GM15510 (cell line): ENCODE data around the gene KLHL12.

Experiments
- POLR2A ChIP-seq: IDR thresholded peaks from 3 replicates; pipeline ENCODE4 v1.6.1; 2011; ENCODE audit warnings: borderline replicate concordance; ENCODE audit not compliant: insufficient read length; ENCODE audit errors: extremely low read depth

Gene KLHL12

DNA sequence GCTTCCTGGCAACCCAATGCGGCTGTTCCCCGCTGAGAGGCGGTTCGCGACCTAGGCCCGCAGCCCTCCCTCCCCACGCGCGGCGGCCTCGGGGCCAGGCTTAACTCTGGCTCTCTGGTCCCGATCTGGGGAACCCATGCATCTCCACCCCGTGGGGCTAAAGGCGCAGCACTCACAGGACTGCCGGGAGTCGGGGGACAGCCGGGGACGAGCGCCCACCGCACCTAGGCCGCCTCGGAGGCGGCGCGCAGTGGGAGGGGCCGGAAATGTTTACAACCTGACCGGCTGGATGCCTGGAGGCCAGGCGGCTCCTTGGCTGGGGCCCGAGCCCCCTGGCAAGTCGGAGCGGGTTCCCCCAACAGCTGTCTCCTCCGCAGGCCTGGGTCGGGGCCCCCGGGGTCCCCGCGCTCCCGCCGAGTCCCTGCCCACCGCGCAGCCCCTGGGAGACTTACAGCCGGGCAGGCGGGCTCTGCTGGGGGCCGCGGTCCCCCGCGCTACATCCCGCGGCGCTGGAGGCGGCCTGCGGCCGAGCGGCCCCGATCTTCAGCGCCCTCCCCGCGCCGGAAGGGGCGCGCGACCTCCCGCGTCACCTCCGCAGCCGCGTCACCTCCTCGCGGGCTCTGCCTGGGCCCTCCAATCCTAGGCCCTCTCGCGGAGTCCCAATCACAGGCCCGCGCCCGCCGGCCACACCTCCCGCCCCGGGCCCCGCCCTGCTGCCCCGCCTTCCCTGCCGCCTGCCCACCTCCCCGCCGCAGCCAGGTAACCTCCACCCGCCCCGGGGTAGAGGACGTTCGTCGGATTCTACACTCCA is 30.9 kb upstream of the KLHL12 start, which contains the start of gene ADIPOR1:
Gene ADIPOR1, minus strand, starts transcription at position 580 of the 811 bp plus-strand sequence. CDS start 7,242 bp downstream, outside the sequence.
- TF ChIP-seq POLR2A: peak; percentile 92

DNA sequence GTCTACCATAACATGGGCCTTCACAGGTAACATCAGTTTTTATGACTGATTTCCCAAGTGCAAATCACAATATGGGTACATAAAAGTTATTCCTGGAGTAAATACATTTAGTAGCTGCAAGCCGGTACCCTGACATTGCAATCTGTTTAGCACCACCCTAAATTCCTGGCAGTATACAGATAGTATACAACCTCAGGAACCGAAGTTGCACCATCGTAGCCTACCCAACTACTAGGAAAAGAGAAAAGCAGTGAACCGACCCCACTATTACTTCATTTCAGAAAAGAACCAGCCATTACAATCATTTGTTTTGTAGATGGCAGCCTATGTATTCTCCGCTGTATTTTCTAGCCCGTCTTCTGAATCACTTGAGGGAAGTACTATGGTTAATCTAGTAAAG is 29.9 kb upstream of the KLHL12 start:
- no peak for TF ChIP-seq POLR2A

DNA sequence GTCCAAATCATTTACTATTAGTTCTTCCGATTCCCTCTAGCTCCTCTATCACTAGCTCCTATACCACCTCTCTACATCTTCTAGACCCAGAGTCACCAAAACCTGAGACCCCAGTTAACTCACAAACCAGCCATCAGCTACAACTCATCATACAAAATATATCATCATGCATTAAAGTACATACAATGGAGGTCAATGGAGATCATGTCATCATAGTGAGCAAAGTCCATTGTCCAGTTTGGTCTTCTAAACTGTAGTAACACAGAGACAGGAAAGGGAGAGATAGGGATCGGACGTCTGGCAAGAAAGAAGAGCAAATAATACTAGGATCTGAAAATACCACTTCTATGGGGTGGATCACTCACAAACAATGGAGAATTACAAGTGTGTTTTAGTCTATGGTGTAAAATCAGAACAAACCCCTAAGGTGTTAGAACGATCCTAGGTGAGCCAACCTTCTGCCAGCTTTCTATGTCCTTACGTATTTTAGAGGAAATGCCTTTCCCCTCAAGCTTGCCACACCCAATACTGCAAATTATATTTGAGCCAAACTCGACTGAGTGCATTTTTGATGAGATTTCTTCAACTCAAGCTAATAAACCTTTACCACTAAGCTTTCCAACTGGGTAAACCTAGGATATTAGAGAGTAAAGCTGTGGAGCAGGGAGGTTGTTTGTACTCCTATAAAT is 27.2 kb upstream of the KLHL12 start:
- no peak for TF ChIP-seq POLR2A

DNA sequence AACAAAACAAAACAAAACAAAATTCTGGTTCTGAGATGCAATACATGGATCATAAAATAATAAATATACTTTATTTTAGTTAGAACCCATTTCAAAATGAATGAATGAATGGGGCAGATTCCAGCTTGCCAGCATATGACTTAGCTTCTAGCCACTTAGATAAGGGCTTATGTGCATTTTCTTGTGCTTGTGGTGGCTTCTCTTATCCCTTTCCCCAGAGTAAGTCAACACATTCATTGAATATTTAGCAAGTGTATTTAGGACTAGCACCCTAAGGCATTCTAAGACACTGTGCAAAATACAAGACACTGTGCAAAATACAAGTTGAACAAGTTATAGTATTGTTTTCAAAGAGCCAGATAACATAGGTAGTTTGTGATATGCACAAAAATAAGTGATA is 26.4 kb upstream of the KLHL12 start:
- TF ChIP-seq POLR2A: no peak

DNA sequence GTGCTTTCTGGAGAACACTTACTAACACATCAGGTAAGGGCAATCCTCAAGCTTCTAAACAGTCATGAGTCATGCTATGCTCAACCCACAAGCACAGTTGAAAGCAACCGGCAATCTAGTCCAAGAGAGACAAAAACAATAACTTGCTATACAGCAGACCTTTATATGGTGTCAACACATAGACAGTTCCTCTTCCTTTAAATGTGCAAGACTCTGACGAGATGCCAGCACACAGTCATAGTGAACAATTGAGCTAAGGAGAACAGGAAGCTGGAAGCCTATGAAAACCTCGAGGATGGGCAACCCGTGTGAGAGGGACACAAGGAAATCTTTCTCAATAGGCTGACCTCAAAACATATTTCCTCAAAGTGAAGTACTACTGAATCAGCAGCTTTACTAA is 25.8 kb upstream of the KLHL12 start:
- TF ChIP-seq POLR2A: no peak

DNA sequence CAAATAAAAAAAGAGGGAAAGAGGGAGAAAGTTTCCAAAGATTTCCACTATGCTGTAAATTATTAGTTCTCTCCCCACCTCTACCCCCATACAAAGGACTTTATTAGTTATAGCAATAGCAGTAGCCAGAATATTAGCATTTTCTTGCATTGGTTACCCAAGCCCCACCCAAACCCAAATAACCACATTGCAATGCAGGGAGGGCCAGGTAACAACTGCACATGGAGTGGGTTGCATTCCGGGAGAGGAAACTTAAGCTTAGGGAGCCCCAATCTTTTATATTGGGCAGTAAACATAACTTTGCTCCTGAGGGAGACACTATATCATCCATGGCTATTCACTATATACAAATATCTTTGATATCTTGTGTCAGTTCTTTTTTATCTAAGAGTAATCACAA is 25.1 kb upstream of the KLHL12 start:
- no peak for TF ChIP-seq POLR2A

DNA sequence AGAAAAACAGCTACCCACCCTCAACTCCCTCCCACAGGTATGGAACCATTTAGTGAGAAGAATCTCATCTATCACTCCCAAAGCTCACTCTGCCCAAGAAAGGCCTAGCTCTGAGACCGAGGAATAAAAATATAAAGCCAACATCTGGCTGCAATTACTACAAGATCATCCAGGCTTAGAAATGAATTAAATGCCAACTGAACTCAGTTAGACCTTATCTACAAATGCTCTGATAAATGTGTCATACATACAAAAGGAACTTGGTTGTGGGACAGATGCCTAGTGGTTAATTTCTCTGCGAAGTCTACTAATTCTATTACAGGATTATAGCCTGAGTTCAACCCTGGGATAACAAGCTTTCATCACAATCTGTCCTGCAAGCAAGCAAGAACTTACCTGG is 24.4 kb upstream of the KLHL12 start:
- TF ChIP-seq POLR2A: no peak

DNA sequence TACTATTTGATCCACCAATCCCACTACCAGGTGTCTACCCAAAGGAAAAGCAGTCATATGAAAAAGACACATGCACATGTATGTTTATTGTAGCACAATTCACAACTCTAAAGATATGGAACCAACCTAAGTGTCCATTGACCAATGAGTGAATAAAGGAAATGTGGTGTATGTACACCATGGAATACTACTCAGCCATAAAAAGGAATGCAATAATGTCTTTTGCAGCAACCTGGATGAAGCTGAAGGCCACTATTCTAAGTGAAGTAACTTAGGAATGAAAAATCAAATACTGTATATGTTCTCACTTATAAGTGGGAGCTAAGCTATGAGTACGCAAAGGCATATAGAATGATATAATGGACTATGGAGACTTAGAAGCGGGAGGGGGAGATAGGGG is 18.4 kb upstream of the KLHL12 start:
- TF ChIP-seq POLR2A: no peak

DNA sequence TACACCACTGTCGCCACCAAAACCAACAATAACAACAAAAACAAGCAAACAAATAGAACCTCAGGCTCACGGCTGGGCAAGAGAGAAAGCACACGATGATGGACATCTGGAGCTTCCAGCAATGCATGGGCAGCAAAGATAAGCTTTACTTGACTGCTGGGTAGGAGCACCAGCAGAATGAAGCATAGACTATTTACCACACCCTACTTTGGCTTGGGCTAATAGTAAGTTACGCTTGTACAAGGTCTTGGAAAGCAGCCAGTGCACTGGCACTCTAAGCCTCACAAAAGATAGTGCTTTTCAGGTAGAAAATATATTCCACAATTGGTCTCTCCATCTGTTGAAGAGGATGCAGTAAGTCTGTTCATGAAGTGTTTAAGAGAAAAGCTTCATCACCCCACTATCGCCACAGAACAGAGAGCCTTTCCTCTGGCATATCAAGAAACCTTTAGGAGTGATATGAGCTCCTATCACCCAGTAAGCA is 17.4 kb upstream of the KLHL12 start:
- no peak for TF ChIP-seq POLR2A

DNA sequence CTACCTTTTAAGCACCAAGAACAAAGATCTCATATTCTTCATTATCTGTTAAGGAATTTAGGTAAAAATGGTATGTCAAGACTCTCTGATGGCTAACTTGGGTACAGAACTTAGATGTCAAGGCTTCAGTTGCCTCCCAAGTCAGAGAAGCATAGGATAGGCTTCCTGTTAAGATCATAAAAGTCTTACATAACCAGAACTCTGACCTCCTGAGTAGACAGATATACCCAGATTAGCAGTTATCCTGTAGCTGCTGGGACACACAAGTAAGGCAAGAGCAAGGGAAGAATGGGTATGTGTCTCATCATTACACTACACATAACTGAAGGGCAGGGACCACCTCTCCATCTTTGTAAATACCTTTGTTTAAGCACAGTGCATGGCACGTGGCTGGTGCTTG is 15.4 kb upstream of the KLHL12 start:
- TF ChIP-seq POLR2A: no peak

DNA sequence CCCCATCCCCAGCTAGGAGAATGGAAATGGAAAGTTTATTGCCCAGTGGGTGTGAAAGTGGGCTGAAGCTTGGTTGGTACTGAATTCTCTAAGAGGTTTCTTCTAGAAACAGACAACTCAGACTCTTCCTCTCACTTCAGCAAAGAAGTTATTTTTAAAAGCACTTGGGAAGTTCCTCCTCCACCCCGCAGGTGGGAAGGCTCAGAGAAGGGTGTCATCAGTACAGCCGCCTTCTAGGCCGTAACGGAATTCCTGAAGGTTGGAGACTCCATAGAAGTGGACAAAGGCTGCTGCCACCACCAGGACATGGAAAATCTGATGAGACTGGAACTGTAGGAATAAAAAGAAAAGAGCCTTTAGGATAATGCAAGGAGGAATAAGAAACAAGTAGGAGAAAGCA is 14.3 kb upstream of the KLHL12 start:
- no peak for TF ChIP-seq POLR2A

DNA sequence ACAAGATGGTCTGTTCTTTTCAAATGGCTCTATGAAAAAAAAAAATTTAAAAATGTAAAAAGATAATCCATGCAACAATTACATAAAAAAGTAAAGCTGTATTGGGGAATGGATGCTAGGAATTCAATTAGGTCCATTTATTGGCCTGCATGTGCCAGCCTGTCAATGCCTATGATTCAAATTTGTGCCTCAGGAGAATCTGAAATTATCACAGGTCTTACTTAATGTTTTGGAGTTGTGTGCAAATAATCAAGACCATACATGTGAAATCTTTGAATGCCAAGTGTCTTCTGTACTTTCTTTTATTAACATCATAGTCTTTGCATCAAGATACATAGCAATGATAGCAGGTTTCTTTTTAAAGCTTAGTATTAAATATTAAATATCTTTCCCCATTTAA is 13.5 kb upstream of the KLHL12 start:
- TF ChIP-seq POLR2A: no peak

DNA sequence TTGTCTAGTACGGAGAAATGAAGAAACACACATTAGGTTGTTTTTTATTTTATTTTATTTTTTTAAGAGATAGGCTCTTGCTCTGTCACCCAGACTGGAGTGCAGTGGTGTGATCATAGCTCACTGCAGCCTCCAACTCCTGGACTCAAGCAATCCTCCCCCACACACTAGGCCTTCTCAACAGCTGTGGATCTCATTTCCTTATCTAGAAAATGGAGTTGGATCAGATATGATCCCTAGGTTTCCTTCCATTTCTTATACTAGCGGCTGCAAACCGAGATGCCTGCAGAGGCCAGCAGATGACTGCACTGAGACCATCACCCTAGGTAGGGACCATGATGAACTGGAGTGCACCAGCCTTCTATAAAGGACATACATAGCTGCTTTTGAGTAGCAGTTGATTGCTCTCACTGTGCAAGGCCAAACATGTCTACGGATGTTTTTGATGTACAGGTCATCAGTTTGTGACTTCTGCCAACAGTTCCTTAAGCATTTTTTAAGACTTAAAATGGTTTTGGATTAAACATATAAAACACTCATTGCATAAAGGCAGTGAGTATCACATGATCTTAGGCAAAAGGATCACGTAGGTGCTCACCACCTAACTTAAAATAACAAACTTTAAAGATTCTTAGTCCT is 11.4 kb upstream of the KLHL12 start:
- TF ChIP-seq POLR2A: no peak

DNA sequence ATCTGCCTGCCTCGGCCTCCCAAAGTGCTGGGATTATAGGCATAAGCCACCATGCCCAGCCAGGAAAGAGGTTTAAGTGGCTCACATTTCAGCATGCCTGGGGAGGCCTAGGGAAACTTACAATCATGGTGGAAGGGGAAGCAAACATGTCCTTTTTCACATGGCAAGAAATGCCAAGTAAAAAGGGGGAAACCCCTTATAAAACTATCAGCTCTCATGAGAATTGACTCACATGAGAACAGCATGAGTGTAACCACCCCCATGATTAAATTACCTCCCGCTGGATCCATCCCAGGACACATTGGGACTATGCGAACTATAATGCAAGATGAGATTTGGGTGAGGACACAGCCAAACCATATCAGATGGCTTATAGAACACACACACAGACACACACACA is 8.8 kb upstream of the KLHL12 start:
- TF ChIP-seq POLR2A: no peak

DNA sequence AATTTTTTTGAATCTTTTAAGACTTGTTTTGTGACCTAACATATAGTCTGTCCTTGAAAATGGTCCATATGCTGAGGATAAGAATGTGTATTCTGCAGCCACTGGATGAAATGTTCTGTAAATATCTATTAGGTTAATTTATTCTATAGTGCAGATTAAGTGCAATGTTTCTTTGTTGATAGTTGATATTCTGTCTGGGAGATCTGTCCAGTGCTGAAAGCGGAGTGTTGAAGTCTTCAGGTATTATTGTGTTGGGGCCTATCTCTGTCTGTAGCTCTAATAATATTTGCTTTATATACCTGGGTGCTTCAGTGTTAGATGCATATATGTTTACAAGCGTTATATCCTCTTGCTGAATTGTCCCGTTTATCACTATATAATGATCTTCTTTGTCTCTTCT is 7.7 kb upstream of the KLHL12 start:
- TF ChIP-seq POLR2A: no peak
